Central memory CD8-positive, alpha-beta T cell (primary cell): ENCODE results near the gene ZC3H8.
"Not testable (repeated sequence)": the region's sequence is repeated elsewhere in the genome, so short reads cannot be mapped to it uniquely, and the experiment has no call there.

Experiments used
- ATAC-seq: fragments of 150-1000 bp; cut with Tn5 transposase; replicated peaks from 2 replicates; pipeline ENCODE4 v1.10.0; 2022; ENCODE audit warnings: mild to moderate bottlenecking, moderate FRiP score, moderate number of reproducible peaks; ENCODE audit not compliant: poor library complexity, severe bottlenecking; ENCODE audit errors: extremely low read depth
- DNase-seq, 2 donors: peaks; one replicate each; pipeline ENCODE4 v3.0.0; 2021; ENCODE audit warnings: low spot score in 2 of 2
- H3K27ac Mint-ChIP-seq: one replicate; pipeline ENCODE4 v1.8.0; 2022; ENCODE audit warnings: low read depth, mild to moderate bottlenecking, moderate library complexity, mixed read lengths
- H3K27me3 Mint-ChIP-seq: one replicate; pipeline ENCODE4 v1.8.0; 2022; ENCODE audit warnings: mixed read lengths
- H3K36me3 Mint-ChIP-seq: one replicate; pipeline ENCODE4 v1.8.0; 2022; ENCODE audit warnings: mild to moderate bottlenecking, moderate library complexity, mixed read lengths; ENCODE audit not compliant: insufficient read depth
- H3K4me1 Mint-ChIP-seq: one replicate; pipeline ENCODE4 v1.8.0; 2022; ENCODE audit warnings: mixed read lengths
- H3K4me3 Mint-ChIP-seq: one replicate; pipeline ENCODE4 v1.8.0; 2022; ENCODE audit warnings: mild to moderate bottlenecking, moderate library complexity, mixed read lengths
- H3K9me3 Mint-ChIP-seq: one replicate; pipeline ENCODE4 v1.8.0; 2022; ENCODE audit warnings: mixed read lengths

The ZC3H8 gene

DNA sequence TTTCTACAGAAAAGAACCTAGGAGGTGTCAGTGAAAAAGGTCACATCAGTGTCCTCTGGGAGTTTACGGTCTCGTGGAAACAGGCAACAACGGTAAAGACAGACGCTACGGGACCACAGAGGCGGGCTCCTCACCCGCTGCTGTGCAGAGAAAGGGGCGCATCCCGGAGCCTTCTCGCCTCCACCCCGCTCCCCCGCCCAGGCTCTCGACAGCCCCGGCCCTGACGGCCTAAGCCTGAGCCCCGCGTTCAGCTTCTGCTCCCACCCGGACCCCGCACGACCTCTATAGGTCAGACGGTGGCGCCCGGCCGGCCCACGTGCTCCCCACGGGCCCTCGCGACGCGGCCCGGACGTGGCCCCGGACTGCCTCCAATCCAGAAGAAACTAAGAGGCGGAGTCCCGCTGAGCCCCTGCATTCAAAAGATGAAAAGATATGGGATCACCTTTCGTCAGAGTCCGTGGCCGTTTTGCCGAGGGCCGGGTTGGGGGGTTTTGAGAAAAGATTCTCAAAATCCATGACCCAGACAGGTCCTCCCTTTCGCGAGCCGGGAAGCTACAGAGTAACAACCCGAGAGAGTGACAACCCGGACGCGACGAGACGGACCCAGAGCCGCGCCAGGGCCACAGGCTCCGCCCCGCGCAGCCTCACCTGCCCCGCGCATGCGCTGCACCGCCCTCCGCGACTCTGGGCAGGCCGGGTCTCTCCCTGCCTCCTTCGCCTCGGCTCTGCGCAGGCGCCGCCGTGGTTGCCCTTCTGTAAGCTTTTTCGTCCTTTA is at the start of gene ZC3H8:
TSS of gene ZC3H8 (minus strand) at position 577 of the 775 bp plus-strand sequence. CDS start at position 516, 61 bp downstream.
- Mint-ChIP-seq H3K27me3 (no peaks in the 10 kb centered on the region), H3K4me1 (peaks cover 10% of the 10 kb centered on the region), H3K36me3 (peaks cover 9% of the 10 kb centered on the region), H3K9me3 (no peaks in the 10 kb centered on the region), H3K4me3 (peak within 1 kb of the TSS; percentile 75), H3K27ac (peak within 1 kb of the TSS; percentile 61)
- peak; percentile 93 to 94 for DNase-seq
- ATAC-seq: peak; percentile 95

DNA sequence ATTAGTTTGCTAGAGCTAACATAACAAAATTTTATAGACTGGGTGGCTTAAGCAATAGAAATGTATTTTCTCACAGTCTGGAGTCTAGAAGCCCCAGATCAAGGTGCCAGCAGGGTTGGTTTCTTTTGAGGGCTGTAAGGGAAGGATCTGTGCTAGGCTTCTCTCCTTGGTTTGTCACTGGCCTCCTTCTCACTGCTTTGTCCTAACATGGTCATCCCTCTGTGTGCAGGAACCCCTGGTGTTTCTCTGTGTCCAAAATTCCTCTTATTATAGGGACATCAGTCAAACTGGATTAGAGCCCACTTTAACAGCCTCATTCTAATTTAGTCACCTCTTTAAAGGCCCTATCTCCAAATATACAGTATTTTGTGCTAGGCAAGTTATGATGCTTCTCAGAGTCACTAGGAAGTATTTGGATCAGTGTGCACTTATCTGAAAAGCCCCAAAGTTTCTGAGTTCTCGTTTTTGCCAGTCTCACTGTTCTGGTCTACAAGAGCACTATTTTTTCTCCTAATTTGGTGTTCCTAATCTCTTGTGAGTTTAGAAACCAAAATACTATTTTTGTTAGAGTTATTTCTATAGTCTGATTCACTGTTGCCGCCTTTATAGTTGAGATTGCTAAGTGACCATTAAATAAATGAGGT is 49.6 kb upstream of the ZC3H8 start:
- Mint-ChIP-seq H3K4me1 (no peaks in the 10 kb centered on the region), H3K9me3 (no peaks in the 10 kb centered on the region), H3K4me3 (no peak overlapping the region), H3K27ac (no peak overlapping the region), H3K36me3 (peaks cover 18% of the 10 kb centered on the region), H3K27me3 (no peaks in the 10 kb centered on the region)
- DNase-seq (no peak), ATAC-seq (no peak)

DNA sequence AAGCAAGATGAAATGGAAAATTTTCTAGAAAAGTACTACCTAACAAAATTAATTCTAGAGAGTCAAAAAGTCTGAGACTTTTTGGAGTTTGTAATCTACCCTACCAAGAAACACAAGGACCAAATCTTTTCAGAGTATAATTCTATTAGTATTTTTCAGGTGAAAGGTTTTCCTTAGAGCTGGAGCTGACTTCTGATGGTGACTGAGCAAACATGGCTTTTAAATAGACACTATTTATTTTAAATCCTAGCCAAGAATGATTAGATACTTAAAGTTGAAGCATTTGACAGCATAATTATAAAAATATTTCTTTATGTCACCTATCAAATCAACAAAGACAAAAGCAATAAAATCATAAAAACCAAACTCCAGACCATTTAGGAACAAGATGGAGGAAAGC is 47.1 kb upstream of the ZC3H8 start:
- Mint-ChIP-seq H3K4me3 (no peak overlapping the region), H3K36me3 (peaks cover 10% of the 10 kb centered on the region), H3K27me3 (no peaks in the 10 kb centered on the region), H3K9me3 (no peaks in the 10 kb centered on the region), H3K27ac (no peak overlapping the region), H3K4me1 (peaks cover 1% of the 10 kb centered on the region)
- DNase-seq (no peak), ATAC-seq (no peak)

DNA sequence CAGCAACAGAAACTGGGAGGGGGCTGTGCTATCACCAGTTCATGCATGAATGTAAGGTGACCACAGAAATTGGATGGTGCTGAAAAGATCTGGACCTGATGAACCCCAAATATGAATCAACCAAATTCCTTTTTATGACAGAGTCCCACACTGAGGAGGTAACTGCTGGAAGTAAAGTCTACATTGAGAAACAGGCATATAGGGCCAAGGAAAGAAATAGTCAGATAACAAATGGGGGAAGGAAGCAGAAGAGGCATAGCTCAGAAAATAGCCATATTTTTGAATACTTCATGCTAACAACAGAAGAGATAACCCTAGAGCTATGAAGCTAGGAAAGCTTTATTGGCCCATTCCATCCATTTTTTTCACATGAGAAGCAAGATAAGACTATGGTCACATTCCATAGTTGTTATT is 46.3 kb upstream of the ZC3H8 start:
- no peak overlapping the region for H3K4me3 Mint-ChIP-seq
- H3K4me1 Mint-ChIP-seq: peaks cover 7% of the 10 kb centered on the region
- DNase-seq (no peak), ATAC-seq (no peak)
- no peaks in the 10 kb centered on the region for H3K9me3 Mint-ChIP-seq
- no peak overlapping the region for H3K27ac Mint-ChIP-seq
- H3K36me3 Mint-ChIP-seq: peaks cover 10% of the 10 kb centered on the region
- H3K27me3 Mint-ChIP-seq: no peaks in the 10 kb centered on the region

DNA sequence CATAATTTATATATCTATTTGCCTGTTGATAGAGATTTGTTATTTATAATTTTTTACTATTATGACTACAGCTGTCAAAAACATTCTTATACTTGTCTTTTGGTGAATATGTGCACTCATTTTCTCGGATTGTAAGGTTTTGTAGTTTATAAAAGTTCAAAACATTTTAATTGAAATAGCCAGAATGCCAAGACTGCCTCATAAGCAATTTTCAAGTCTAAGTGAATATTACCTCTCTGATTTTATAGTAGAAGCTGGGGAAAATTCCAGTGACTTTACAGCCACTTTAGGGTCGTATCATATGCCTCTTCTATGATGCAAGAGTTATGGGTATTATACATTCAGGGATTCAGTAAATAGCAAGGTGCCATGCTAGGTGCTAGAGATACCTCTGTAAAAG is 41.6 kb upstream of the ZC3H8 start:
- Mint-ChIP-seq H3K27ac (no peak overlapping the region), H3K4me1 (peaks cover 7% of the 10 kb centered on the region), H3K9me3 (no peaks in the 10 kb centered on the region), H3K27me3 (no peaks in the 10 kb centered on the region), H3K4me3 (no peak overlapping the region), H3K36me3 (peaks cover 3% of the 10 kb centered on the region)
- ATAC-seq: no peak
- no peak for DNase-seq

DNA sequence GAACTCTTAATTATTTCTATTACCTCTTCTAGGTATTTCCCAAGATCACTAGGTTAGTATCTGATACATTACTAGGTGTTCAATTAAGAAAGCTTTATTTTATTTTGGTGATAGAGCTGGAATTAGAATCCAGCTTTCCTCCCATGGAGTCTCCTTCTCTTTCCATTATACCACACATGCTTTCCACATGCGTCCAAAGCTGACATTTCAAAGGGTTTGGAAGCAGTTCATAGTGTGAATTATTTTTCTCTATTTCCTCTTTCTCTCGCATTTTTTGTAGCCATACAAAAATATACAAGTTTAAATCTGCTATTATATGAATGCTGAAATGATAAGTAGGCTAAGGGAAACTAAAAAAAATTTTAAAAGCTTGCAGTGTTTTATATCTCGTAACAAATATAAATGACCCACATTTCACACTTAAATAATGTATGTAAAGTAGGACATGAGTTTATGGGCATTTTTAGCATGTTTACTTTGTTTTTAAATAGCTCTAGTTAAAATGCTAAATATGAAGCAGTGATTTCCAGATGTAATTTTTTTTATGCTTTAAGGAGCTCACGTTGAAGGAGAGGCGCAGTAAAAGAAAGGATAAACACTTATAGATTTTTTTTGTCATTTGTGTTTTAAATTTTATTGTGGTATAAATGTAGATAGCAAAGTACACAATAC is 40.7 kb upstream of the ZC3H8 start:
- Mint-ChIP-seq H3K27me3 (no peaks in the 10 kb centered on the region), H3K9me3 (no peaks in the 10 kb centered on the region), H3K4me3 (no peak overlapping the region), H3K27ac (no peak overlapping the region), H3K4me1 (peaks cover 7% of the 10 kb centered on the region), H3K36me3 (peaks cover 1% of the 10 kb centered on the region)
- no peak for DNase-seq
- no peak for ATAC-seq

DNA sequence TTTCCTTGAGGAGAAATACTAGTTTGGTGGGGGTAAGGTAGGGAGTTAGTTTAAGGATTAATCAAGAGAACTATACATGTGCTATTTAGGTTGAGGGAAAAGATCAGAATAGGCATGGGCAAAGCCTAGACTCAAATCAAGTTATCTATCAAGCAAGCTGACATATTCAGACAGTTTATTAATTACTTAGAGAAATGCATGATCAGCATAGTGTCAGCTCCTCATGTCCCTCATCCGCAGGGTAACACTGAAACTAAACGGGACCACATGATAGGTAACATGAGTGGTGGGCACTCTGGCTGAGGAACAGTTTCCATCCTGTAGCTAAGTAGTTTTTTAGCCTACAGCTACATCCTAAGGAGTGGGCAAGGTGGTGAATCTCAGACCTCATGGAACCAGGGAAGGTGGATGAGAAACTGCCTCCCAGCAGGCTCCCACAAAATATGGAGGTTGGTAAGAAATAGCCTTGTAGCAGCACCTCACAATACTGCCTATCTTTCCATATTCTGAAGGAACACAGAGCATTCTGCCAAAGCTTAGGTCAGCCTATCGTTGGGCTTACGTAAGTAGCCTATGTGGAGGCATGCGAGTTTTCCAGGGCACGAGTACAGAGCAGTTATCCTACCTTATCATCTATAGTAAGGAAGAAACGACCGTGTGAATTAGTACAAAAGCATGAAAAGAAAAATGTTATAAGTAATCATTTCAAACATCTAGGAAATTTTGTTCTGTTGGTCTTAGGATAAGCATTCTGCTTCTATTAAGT is 39.0 kb upstream of the ZC3H8 start:
- Mint-ChIP-seq H3K27ac (no peak overlapping the region), H3K4me1 (peaks cover 13% of the 10 kb centered on the region), H3K9me3 (no peaks in the 10 kb centered on the region), H3K4me3 (no peak overlapping the region), H3K36me3 (no peaks in the 10 kb centered on the region), H3K27me3 (no peaks in the 10 kb centered on the region)
- DNase-seq: no peak
- ATAC-seq: no peak

DNA sequence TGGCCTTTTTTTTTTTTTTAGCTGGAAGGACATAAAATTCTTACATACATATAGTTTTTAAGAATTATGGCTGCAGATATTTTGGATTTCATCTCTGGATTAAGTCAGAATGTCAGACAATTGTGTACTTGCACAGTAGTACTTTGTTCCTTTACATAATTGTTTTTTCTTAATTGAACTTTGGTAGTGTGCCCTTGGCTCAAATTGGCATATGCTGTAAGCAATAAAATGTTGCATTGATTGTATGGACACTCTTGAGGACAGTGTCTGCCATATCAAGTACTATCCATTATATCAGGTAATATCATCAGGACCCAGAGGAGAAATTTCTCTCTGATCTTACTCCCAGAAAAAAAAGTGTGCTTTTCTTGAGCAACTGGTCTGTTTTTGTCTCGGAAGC is 35.8 kb upstream of the ZC3H8 start:
- Mint-ChIP-seq H3K4me3 (no peak overlapping the region), H3K27ac (no peak overlapping the region), H3K9me3 (no peaks in the 10 kb centered on the region), H3K4me1 (peaks cover 6% of the 10 kb centered on the region), H3K27me3 (no peaks in the 10 kb centered on the region), H3K36me3 (no peaks in the 10 kb centered on the region)
- DNase-seq (no peak), ATAC-seq (no peak)

DNA sequence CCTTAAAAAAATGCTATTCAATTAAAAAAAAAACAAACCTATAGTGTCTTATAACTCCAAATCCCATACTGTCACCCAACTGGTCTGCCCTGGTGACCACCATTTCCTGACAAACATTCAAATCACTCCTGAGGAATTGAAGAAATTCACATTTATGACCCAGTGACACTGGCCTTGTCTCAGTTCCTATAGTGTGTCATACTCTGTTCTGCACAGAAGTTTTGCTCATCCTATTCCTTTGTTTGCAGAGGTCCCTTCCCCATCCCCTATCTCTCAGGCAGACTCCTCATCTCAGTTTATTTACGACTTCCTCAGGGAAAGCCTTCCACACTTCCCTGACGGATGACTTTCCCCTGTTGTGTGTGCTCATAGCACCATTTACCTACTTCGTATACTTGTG is 35.2 kb upstream of the ZC3H8 start:
- H3K27ac Mint-ChIP-seq: no peak overlapping the region
- no peaks in the 10 kb centered on the region for H3K9me3 Mint-ChIP-seq
- H3K4me3 Mint-ChIP-seq: no peak overlapping the region
- peaks cover 6% of the 10 kb centered on the region for H3K4me1 Mint-ChIP-seq
- ATAC-seq (no peak), DNase-seq (no peak)
- H3K27me3 Mint-ChIP-seq: no peaks in the 10 kb centered on the region
- H3K36me3 Mint-ChIP-seq: no peaks in the 10 kb centered on the region

DNA sequence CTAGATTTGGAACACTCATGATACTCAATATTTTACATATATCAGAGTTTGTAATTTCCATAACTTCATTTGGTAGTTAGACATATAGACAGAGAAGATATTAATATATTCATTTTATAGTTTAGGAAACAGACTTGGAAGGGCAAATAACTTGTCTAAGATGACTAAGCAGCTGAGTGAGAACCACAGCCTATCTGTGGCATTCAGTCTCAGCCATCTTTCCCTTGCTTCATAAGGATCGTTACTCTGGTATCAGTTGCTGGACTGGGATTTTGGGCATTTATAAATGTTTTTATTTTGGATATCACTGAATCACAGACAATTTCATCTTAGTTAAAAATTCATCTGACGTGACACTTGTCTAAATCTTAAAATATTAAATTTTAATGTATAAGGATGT is 28.7 kb upstream of the ZC3H8 start:
- not testable (repeated sequence) for DNase-seq, H3K27ac Mint-ChIP-seq, H3K27me3 Mint-ChIP-seq, ATAC-seq, H3K9me3 Mint-ChIP-seq, H3K4me3 Mint-ChIP-seq, H3K36me3 Mint-ChIP-seq
- H3K4me1 Mint-ChIP-seq: peaks cover 26% of the 10 kb centered on the region

DNA sequence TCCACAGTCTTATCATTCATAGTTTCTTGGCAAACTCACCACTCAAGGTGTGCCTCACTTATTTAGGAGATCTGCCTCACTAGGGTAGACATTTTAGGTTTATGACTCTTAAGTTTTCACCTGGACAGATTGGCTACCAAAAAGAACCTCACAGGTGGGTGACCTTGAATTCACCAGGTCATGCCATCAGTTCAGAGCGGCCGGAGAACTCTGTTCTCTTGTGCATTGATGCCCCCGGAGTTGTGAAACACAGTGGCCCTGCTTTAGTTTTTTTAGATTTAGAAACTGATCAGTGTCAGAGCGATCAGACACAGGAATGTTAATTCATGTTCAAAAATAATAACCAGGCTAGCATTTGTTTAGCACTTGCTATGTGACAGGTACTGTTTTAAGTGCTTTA is 27.2 kb upstream of the ZC3H8 start:
- not testable (repeated sequence) for H3K27ac Mint-ChIP-seq, H3K9me3 Mint-ChIP-seq, ATAC-seq, DNase-seq, H3K4me3 Mint-ChIP-seq, H3K27me3 Mint-ChIP-seq, H3K36me3 Mint-ChIP-seq
- H3K4me1 Mint-ChIP-seq: peaks cover 26% of the 10 kb centered on the region

DNA sequence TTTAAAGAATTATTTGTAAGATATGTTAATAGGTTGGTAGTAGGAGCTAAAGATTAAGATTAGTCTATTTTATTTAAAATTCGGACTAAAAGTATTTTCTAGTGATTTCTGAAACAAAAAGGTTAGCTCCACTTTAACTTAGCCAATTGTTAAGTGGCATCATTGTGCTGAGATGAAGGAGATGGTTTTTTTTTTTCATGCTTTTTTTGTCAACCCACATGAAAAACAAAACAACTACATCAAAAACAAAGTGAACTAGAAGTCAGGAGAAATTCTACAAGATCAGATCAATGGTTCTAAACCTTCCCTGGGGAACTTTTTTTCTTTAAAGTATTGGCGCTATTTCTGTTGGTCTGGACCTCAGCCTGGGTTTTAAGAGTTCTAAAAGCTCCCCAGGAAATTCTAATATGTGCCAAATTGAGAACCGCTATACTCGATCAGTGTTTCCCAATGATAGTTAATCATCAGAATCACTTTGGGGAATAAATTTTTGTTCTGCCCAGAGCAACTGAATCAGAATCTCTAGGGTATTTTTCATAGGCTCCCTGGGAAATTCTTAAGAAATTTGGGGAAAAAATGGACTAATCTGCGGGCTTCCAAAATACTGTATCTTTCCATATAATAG is 22.9 kb upstream of the ZC3H8 start:
- peaks cover 21% of the 10 kb centered on the region for H3K4me1 Mint-ChIP-seq
- no peak for DNase-seq
- peaks cover 17% of the 10 kb centered on the region for H3K36me3 Mint-ChIP-seq
- H3K4me3 Mint-ChIP-seq: no peak overlapping the region
- no peaks in the 10 kb centered on the region for H3K27me3 Mint-ChIP-seq
- no peak overlapping the region for H3K27ac Mint-ChIP-seq
- H3K9me3 Mint-ChIP-seq: no peaks in the 10 kb centered on the region
- no peak for ATAC-seq
